ENCODE measurements around the gene TMEM219.

Gene TMEM219

GRCh38 chr16:29989111-29989858 is 27.4 kb downstream of the TMEM219 start:
- no peak overlapping the region for H3K4me3 ChIP-seq (ENCODE audit: low read length)
- peaks cover 86% of the 10 kb centered on the region for H3K36me3 ChIP-seq (ENCODE audit: insufficient read depth, low read length)
- H3K27me3 ChIP-seq (ENCODE audit: insufficient read depth, low read length): no peaks in the 10 kb centered on the region
- peaks cover 5% of the 10 kb centered on the region for H3K4me1 ChIP-seq (ENCODE audit: insufficient read depth, low read length)
- no peak overlapping the region for H2AFZ ChIP-seq (ENCODE audit: low read depth, low read length)
- H3K9me3 ChIP-seq (ENCODE audit: low read length): no peaks in the 10 kb centered on the region

- no peaks in the 10 kb centered on the region for H3K9me3 ChIP-seq (ENCODE audit: low read length)
- peaks cover 79% of the 10 kb centered on the region for H3K36me3 ChIP-seq (ENCODE audit: insufficient read depth, low read length)
- no peaks in the 10 kb centered on the region for H3K27me3 ChIP-seq (ENCODE audit: insufficient read depth, low read length)
- H3K4me1 ChIP-seq (ENCODE audit: insufficient read depth, low read length): peaks cover 12% of the 10 kb centered on the region
- H2AFZ ChIP-seq (ENCODE audit: low read depth, low read length): no peak overlapping the region
- no peak overlapping the region for H3K4me3 ChIP-seq (ENCODE audit: low read length)
Measured at GRCh38 chr16:29990034-29990433, 28.2 kb downstream of the TMEM219 start.

GRCh38 chr16:29990883-29991570 is 29.1 kb downstream of the TMEM219 start:
- peaks cover 70% of the 10 kb centered on the region for H3K36me3 ChIP-seq (ENCODE audit: insufficient read depth, low read length)
- H3K27me3 ChIP-seq (ENCODE audit: insufficient read depth, low read length): no peaks in the 10 kb centered on the region
- no peak overlapping the region for H2AFZ ChIP-seq (ENCODE audit: low read depth, low read length)
- H3K4me1 ChIP-seq (ENCODE audit: insufficient read depth, low read length): peaks cover 14% of the 10 kb centered on the region
- no peak overlapping the region for H3K4me3 ChIP-seq (ENCODE audit: low read length)
- H3K9me3 ChIP-seq (ENCODE audit: low read length): no peaks in the 10 kb centered on the region

- Histone ChIP-seq H3K4me3 (ENCODE audit: low read length) (no peak overlapping the region), H3K27me3 (ENCODE audit: insufficient read depth, low read length) (no peaks in the 10 kb centered on the region), H3K9me3 (ENCODE audit: low read length) (no peaks in the 10 kb centered on the region), H3K4me1 (ENCODE audit: insufficient read depth, low read length) (peaks cover 17% of the 10 kb centered on the region), H2AFZ (ENCODE audit: low read depth, low read length) (no peak overlapping the region), H3K36me3 (ENCODE audit: insufficient read depth, low read length) (peaks cover 64% of the 10 kb centered on the region)
Measured at GRCh38 chr16:29991571-29991904, 29.7 kb downstream of the TMEM219 start.

DNA sequence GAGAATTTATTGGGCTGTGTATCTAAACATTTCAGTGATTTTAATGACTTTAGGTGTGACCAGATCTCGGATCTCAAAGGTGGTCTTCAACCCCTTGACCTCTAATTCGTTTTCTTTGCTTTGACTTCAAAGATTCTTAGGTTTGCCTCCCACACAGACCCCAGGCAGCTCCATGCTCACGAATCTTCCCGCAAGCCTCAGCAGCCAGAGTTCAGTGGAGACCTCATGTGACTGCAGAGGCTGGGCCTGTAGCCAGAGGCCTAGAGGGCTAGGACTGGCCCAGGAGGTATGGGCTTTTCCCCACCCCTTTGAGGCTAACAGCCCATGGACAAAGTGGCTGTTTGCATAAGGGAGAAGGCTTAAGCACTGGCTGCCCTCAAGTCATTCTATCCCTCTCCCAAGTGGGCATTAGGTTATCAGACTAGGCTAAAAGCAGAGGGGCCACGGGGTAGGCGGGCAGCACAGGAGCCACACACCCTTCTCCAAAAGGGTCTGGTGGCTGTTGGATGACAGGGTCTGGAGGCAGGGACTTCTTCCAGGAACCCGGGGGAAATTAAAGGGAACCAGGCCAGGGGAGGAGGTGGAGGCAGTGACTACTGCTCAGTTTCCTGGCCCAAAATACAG is 30.6 kb downstream of the TMEM219 start:
- Histone ChIP-seq H3K27me3 (ENCODE audit: insufficient read depth, low read length) (no peaks in the 10 kb centered on the region), H3K4me3 (ENCODE audit: low read length) (no peak overlapping the region), H3K9me3 (ENCODE audit: low read length) (no peaks in the 10 kb centered on the region), H3K4me1 (ENCODE audit: insufficient read depth, low read length) (peaks cover 21% of the 10 kb centered on the region), H3K36me3 (ENCODE audit: insufficient read depth, low read length) (peaks cover 56% of the 10 kb centered on the region), H2AFZ (ENCODE audit: low read depth, low read length) (no peak overlapping the region)

- no peaks in the 10 kb centered on the region for H3K27me3 ChIP-seq (ENCODE audit: insufficient read depth, low read length)
- no peaks in the 10 kb centered on the region for H3K9me3 ChIP-seq (ENCODE audit: low read length)
- H3K36me3 ChIP-seq (ENCODE audit: insufficient read depth, low read length): peaks cover 54% of the 10 kb centered on the region
- peaks cover 21% of the 10 kb centered on the region for H3K4me1 ChIP-seq (ENCODE audit: insufficient read depth, low read length)
- no peak overlapping the region for H3K4me3 ChIP-seq (ENCODE audit: low read length)
- no peak overlapping the region for H2AFZ ChIP-seq (ENCODE audit: low read depth, low read length)
Measured at GRCh38 chr16:29993191-29993902, 31.5 kb downstream of the TMEM219 start.

DNA sequence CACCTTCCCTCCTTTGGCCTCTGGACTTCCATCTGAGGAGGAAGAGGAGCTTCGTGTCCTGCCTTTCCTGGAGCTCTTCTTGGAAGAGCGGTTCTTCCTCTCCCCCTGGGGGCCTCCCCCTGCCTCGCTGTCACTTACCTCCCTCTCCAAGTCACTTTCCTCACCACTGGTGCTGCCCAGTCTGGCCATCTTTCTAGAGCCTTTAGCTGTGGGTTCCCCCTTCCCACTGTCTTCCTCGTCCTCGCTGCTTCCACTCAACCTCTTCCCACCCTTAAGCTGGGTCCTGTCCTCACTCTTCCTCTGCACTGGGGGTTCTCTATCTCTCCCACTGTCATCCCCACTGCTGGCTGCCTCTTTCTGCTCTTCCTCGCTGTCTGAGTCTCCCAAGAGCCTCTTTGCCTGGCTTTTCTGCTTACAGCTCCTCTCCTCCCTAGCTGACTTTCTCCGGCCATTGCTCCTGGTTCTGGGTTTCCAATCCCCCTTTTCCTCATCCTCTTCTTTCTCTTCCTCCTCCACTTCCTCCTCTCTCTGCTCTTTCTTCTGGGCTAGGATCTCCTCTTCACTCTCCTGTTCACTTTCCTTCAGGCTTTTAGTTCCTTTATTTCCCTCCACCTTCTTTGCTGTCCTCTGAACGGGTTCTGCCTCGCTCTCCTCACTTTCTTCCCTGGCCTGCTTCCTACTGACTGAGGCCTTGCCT is 32.2 kb downstream of the TMEM219 start:
- H3K9me3 ChIP-seq (ENCODE audit: low read length): no peaks in the 10 kb centered on the region
- H3K27me3 ChIP-seq (ENCODE audit: insufficient read depth, low read length): no peaks in the 10 kb centered on the region
- H2AFZ ChIP-seq (ENCODE audit: low read depth, low read length): no peak overlapping the region
- peaks cover 21% of the 10 kb centered on the region for H3K4me1 ChIP-seq (ENCODE audit: insufficient read depth, low read length)
- H3K36me3 ChIP-seq (ENCODE audit: insufficient read depth, low read length): peaks cover 47% of the 10 kb centered on the region
- H3K4me3 ChIP-seq (ENCODE audit: low read length): peak overlapping the region; percentile 73

DNA sequence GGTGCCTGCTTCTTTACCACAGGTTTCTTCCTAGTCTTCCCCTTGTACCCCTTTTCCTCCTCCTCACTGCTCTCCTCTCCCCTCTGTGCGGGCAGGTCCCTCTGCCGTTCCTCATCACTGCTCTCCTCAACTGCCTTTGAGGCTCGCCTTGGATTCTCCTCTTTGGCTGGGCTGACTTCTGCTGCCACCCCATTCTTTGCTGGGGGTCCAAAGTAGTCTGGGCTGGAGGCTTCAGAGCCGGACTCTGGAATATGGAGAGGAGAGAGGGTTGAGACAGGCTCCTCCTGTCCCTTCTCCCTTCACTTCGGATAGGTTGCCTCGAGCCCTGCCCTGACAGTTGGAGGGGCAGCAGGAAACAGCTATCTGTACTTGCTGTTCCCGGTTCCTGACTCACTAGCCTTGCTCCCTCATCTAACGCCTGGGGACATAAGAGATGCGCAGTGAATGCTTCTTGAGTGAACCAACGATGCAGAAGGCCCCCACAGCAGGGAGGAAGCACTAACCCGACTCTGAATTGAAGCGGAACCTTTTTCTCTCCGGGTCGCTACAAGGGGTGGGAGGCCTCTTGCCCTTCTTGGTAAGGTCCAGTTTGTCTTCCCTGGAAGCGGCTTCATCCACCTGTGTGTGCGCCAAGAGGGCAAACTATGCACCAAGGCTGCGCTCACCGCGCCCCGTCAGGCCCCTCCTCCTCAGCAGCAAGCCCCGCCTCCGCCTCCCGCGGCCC is 32.9 kb downstream of the TMEM219 start:
- H3K4me3 ChIP-seq (ENCODE audit: low read length): peak overlapping the region; percentile 73
- H3K4me1 ChIP-seq (ENCODE audit: insufficient read depth, low read length): peaks cover 21% of the 10 kb centered on the region
- H2AFZ ChIP-seq (ENCODE audit: low read depth, low read length): peak overlapping the region; percentile 78
- H3K36me3 ChIP-seq (ENCODE audit: insufficient read depth, low read length): peaks cover 41% of the 10 kb centered on the region
- H3K27me3 ChIP-seq (ENCODE audit: insufficient read depth, low read length): no peaks in the 10 kb centered on the region
- no peaks in the 10 kb centered on the region for H3K9me3 ChIP-seq (ENCODE audit: low read length)

DNA sequence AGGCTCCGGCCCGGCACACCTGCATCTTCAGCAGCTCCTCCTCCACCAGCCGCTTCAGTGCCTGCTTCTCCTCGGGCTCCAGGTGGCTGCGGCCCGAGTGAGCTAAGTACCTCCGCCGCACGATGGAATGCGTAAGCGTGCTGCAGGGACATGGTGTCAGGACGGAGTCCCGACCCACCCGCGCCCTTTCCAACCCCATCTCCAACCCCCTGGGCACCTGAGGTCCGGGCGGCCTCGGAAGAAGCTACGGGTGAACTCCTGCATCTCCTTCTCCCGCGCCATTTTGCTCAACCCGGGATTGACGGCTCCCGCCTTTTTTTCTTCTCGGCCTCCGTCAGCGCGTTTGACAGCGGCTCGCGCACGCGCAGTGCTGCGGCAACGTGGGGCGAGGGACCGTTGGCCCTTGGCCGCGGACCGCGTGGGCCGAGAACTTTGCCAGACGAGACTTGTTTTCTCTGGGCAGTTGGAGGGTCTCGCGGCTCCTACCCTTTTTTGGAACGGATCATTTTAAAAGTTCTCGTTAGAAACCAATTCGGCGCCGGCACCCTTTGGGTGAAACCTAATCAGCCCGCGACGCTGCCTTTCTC is 33.5 kb downstream of the TMEM219 start, which contains the start of gene HIRIP3:
HIRIP3 (minus strand) TSS at position 294 of the 587 bp plus-strand sequence; CDS start at position 282, 12 bp downstream.
- H3K36me3 ChIP-seq (ENCODE audit: insufficient read depth, low read length): peaks cover 35% of the 10 kb centered on the region
- peaks cover 21% of the 10 kb centered on the region for H3K4me1 ChIP-seq (ENCODE audit: insufficient read depth, low read length)
- no peaks in the 10 kb centered on the region for H3K9me3 ChIP-seq (ENCODE audit: low read length)
- H2AFZ ChIP-seq (ENCODE audit: low read depth, low read length): peak within 1 kb of the TSS; percentile 78
- H3K27me3 ChIP-seq (ENCODE audit: insufficient read depth, low read length): no peaks in the 10 kb centered on the region
- H3K4me3 ChIP-seq (ENCODE audit: low read length): peak within 1 kb of the TSS; percentile 73

DNA sequence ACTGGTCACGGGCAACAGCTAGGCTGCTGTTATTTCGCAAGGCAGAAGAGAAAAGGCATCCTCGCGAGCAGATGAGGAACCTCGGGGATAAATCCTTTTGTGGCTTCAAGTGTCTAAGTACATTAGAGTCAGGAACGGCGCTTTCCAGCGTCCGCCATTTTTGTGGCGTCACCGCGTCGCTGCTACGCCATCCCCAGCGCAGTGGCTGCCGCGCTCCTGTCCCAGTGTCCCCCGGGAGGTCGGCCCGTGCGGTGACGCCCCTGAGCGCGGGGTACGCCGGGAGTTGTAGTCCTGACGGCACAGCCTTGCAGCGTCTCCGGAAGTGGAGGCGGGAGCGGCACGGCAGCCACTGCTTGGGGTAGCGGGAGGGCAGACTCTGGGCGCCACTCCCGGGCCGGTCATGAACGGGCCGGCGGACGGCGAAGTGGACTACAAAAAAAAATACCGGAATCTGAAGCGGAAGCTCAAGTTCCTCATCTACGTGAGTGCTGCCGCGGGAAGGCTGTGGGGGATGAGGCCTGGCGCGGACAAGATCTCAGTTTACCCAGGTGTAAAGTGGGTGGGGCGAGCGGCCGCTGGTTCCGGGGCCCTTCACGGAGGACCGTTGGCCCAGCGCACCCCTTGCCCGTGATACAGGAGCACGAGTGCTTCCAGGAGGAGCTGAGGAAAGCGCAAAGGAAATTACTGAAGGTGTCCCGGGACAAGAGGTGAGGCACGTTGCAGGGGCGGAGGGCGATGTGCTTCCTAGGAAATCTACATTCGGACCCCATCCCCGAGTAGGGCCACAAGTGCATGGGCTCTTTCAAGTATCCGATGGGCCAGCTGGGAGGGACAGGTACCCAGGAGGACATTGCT is 34.3 kb downstream of the TMEM219 start, which contains the start of gene INO80E:
INO80E (plus strand) TSS at position 331 of the 855 bp plus-strand sequence; CDS start at position 401, 70 bp downstream.
- H3K27me3 ChIP-seq (ENCODE audit: insufficient read depth, low read length): no peaks in the 10 kb centered on the region
- peaks cover 21% of the 10 kb centered on the region for H3K4me1 ChIP-seq (ENCODE audit: insufficient read depth, low read length)
- H2AFZ ChIP-seq (ENCODE audit: low read depth, low read length): peak within 1 kb of the TSS; percentile 78
- no peaks in the 10 kb centered on the region for H3K9me3 ChIP-seq (ENCODE audit: low read length)
- peaks cover 32% of the 10 kb centered on the region for H3K36me3 ChIP-seq (ENCODE audit: insufficient read depth, low read length)
- peak within 1 kb of the TSS; percentile 73 for H3K4me3 ChIP-seq (ENCODE audit: low read length)

GRCh38 chr16:29996766-29997250 is 34.9 kb downstream of the TMEM219 start:
- Histone ChIP-seq H3K36me3 (ENCODE audit: insufficient read depth, low read length) (peaks cover 28% of the 10 kb centered on the region), H3K4me3 (ENCODE audit: low read length) (peak overlapping the region; percentile 73), H3K4me1 (ENCODE audit: insufficient read depth, low read length) (peaks cover 21% of the 10 kb centered on the region), H2AFZ (ENCODE audit: low read depth, low read length) (peak overlapping the region; percentile 78), H3K9me3 (ENCODE audit: low read length) (no peaks in the 10 kb centered on the region), H3K27me3 (ENCODE audit: insufficient read depth, low read length) (no peaks in the 10 kb centered on the region)
